Ovary (tissue), 3 donors: ENCODE results near the gene FYN.

Experiments
- POLR2A ChIP-seq: fragments of 450-650 bp; IDR thresholded peaks from one replicate; pipeline ENCODE4 v1.6.1; 2017; ENCODE audit warnings: antibody characterized with exemption, mild to moderate bottlenecking, moderate library complexity
- TF ChIP-seq, protein P1 (sequence below), 3 donors: fragments of 450-650 bp in 2 of 3; fragments of 200-600 bp in 1 of 3; IDR thresholded peaks; one replicate each; pipeline versions ENCODE4 v1.5.1 to v1.8.0; 2016 to 2022; ENCODE audit warnings: antibody characterized with exemption in 3 of 3, mild to moderate bottlenecking in 1 of 3
- donor health status: DM: no; HTN: no; CAD: no.

GRCh38 chr6:111707773-111708172 lies 165.5 kb downstream of the FYN start:
- TF ChIP-seq POLR2A: no peak
- TF ChIP-seq, protein P1, sequence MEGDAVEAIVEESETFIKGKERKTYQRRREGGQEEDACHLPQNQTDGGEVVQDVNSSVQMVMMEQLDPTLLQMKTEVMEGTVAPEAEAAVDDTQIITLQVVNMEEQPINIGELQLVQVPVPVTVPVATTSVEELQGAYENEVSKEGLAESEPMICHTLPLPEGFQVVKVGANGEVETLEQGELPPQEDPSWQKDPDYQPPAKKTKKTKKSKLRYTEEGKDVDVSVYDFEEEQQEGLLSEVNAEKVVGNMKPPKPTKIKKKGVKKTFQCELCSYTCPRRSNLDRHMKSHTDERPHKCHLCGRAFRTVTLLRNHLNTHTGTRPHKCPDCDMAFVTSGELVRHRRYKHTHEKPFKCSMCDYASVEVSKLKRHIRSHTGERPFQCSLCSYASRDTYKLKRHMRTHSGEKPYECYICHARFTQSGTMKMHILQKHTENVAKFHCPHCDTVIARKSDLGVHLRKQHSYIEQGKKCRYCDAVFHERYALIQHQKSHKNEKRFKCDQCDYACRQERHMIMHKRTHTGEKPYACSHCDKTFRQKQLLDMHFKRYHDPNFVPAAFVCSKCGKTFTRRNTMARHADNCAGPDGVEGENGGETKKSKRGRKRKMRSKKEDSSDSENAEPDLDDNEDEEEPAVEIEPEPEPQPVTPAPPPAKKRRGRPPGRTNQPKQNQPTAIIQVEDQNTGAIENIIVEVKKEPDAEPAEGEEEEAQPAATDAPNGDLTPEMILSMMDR (IDR thresholded peaks at IDR 0.05): no peak
